PC-3 (cell line): ENCODE data around the gene PLXDC1.

Experiments used
- EZH2 ChIP-seq: fragments of 300-600 bp; sonication (generic); IDR thresholded peaks from one replicate; pipeline ENCODE4 v1.6.1; 2017; ENCODE audit warnings: antibody characterized with exemption, mild to moderate bottlenecking, low read length; ENCODE audit not compliant: unreplicated experiment
- TF ChIP-seq, protein P1 (sequence below): fragments of 300-600 bp; sonication (generic); conservative IDR thresholded peaks from 2 replicates; pipeline ENCODE4 v1.5.1; 2017; ENCODE audit warnings: antibody characterized with exemption, low read depth, mild to moderate bottlenecking, low read length

DNA sequence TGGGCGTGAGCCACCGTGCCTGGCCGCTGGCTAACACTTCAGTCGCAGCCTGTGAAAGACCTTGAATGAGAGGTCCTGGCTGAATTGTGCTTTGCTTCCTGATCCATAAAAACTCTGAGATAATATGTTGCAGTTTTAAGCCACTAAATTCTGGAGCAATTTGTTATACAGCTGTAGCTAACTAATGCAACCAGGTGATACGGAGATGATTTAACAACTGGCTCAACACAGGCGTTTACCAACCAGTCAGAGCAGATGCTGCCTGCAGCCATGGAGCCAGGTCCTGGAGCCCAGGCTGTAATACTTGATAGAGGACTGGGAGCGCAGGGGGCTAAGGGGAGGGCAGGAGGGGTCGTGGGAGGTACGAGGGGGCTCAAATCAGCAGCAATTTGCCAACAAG, 50.9 kb downstream of the PLXDC1 start:
- TF ChIP-seq, protein P1, sequence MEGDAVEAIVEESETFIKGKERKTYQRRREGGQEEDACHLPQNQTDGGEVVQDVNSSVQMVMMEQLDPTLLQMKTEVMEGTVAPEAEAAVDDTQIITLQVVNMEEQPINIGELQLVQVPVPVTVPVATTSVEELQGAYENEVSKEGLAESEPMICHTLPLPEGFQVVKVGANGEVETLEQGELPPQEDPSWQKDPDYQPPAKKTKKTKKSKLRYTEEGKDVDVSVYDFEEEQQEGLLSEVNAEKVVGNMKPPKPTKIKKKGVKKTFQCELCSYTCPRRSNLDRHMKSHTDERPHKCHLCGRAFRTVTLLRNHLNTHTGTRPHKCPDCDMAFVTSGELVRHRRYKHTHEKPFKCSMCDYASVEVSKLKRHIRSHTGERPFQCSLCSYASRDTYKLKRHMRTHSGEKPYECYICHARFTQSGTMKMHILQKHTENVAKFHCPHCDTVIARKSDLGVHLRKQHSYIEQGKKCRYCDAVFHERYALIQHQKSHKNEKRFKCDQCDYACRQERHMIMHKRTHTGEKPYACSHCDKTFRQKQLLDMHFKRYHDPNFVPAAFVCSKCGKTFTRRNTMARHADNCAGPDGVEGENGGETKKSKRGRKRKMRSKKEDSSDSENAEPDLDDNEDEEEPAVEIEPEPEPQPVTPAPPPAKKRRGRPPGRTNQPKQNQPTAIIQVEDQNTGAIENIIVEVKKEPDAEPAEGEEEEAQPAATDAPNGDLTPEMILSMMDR: no peak
- TF ChIP-seq EZH2: no peak
